NCI-H1092 (cell line): ENCODE results near the gene NUTM1.
"Not testable (repeated sequence)": the region's sequence is repeated elsewhere in the genome, so short reads cannot be mapped to it uniquely, and the experiment has no call there.

Source experiments
- DNase-seq: peaks from one replicate; lab custom pipeline; 2025; lab: John Stamatoyannopoulos, UW

The NUTM1 gene

DNA sequence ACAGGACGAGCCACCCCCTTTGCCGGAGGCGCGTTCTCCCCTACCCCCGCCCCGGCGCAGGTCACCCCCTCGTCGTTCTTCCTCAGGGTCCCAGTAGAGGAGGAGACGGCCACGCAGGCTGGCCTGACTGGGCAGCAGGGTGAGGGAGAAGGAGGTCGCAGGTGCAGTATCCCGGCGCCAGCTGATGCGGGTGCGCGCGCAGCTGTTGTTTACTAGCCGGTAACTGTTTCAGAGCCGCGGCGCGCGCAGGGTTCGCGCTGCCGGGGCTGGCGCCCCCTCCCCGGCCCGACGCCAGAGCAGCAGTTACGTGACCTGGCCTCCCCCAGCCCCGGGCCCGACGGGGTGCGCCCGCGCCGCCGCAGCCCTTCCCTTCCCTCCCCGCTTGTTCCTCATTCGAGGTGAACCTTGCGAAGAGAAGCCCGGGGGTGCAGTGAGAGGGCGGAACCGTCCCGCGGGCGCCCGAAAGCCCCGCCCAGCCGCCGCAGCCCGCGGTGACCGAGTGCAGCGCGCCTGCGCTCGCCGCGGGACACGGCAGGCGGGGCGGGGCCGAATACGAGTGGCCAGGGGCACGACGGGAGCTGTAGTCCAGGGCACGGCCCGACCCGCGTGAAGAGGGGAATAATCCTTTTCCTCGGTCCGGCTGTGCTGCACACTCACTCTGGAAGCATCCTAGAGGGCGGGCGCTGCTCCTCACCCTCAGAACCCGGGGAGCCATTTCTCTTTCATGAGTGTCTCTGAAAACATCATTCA lies 5.4 kb upstream of the NUTM1 start, which contains the start of gene SLC12A6:
Gene SLC12A6, minus strand, starts transcription at position 225 of the 750 bp plus-strand sequence. CDS start 1,101 bp downstream, outside the sequence.
- peak; percentile 56 for DNase-seq

DNA sequence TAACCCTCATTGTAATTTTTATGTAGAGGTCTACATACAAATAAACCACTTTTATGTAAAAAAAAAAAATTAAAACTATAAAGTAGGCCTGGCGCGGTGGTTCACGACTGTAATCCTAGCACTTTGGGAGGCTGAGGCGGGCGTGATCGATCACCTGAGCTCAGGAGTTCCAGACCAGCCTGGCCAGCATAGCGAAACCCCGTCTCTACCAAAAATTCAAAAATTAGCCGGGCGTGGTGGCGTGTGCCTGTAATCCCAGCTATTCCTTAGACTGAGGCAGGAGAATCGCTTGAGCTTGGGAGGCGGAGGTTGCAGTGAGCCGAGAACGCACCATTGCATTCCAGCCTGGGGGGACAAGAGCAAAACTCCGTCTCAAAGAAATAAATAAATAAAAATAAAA lies 4.8 kb upstream of the NUTM1 start:
- no peak for DNase-seq

GRCh38 chr15:34339946-34340345 lies 3.2 kb upstream of the NUTM1 start:
- DNase-seq, result no peak

DNA sequence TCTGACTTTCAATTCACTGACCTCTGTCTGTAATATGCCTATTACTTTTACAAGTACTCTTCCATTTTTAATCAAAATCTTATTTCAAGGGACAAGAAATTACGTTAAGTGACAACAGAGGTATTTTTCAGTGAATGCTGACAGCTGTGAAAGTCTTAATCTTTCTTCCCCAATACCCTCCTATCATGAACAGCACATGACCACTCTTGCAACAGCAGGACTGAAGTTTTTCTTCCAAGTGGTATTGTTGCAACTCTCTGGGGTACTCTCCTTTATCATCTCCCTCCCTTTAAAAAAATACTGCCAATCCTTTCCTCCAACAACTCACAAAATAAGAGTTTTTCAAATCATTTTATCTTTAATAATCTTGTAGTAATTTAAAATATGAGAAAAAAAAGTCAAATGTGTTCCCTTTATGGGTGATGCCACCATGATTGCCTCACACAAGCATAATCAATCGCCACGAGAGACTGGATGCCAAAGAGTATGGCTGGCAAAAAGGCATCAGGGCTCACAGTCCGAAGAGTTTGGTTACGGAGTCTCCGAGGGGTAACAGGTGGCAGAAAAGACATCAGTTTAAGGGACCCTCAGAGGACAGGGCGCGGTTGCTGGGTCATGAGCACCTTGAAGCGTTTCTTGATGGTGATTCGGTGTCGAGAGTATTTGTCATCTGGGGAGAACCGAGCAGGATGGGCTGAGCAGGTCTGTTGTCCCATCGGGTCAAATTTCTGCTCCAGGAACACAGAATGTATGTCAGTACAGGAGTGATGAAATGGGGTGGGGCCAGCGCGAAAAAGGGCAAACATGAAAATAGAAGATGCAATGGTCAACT lies 1.5 kb upstream of the NUTM1 start:
- DNase-seq, result no peak

- DNase-seq, result not testable (repeated sequence)
These were observed 840 bp upstream of the NUTM1 start for GRCh38 chr15:34342213-34342736.

DNA sequence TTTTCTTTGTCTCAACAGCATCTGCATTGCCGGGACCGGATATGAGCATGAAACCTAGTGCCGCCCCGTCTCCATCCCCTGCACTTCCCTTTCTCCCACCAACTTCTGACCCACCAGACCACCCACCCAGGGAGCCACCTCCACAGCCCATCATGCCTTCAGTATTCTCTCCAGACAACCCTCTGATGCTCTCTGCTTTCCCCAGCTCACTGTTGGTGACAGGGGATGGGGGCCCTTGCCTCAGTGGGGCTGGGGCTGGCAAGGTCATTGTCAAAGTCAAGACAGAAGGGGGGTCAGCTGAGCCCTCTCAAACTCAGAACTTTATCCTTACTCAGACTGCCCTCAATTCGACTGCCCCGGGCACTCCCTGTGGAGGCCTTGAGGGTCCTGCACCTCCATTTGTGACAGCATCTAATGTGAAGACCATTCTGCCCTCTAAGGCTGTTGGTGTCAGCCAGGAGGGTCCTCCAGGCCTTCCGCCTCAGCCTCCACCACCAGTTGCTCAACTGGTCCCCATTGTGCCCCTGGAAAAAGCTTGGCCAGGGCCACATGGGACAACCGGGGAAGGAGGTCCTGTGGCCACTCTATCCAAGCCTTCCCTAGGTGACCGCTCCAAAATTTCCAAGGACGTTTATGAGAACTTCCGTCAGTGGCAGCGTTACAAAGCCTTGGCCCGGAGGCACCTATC lies 5.0 kb downstream of the NUTM1 start:
- no peak for DNase-seq

GRCh38 chr15:34348735-34349300 lies 5.7 kb downstream of the NUTM1 start:
- DNase-seq, result no peak

- no peak for DNase-seq
These were observed 6.7 kb downstream of the NUTM1 start for GRCh38 chr15:34349769-34350168.

- not testable (repeated sequence) for DNase-seq
These were observed 9.9 kb downstream of the NUTM1 start for GRCh38 chr15:34352996-34353395.

DNA sequence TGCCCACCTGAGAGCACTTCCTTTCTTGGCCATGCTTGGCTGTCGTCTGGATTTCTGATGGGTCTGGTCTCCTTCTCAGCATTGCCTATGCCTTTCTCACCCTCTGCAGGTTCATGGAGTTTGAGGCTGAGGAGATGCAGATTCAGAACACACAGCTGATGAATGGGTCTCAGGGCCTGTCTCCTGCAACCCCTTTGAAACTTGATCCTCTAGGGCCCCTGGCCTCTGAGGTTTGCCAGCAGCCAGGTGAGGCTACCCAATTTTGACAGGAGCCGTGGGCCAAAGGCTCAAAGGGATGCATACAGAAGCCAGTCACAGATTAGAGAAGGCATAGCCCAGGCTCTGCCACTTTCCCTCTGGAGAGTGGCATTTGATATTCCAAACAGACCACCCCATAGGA lies 10.5 kb downstream of the NUTM1 start:
- DNase-seq, result no peak

DNA sequence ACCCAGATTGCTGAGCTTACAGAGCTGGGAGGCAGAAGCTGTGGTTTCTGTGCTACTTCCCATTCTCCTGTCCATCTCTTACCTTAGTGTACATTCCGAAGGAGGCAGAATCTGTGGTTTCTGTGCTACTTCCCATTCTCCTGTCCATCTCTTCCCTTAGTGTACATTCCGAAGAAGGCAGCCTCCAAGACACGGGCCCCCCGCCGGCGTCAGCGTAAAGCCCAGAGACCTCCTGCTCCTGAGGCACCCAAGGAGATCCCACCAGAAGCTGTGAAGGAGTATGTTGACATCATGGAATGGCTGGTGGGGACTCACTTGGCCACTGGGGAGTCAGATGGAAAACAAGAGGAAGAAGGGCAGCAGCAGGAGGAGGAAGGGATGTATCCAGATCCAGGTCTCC lies 11.2 kb downstream of the NUTM1 start:
- DNase-seq, result no peak

- no peak for DNase-seq
These were observed 12.1 kb downstream of the NUTM1 start for GRCh38 chr15:34355241-34355640.

DNA sequence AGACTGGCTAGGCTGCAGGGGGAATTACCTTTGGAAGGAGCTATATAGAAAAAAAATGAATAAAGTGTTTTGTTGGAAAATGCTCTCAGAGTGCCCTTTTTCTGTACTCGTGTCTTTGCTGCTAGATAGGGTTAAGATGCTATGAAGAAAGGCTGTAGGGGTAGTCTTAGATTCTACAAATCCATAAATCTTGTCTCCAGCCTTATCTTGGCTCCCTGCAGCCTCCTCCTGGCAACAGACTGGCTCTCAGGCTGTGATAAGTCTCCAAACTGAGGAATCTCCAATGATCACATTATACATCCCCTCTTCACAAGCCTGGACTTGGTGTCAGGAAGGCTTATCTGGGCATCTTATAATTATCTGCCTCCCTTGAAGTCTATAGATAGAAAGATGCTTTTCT lies 14.5 kb downstream of the NUTM1 start:
- DNase-seq, result no peak

- DNase-seq, result no peak
These were observed 15.3 kb downstream of the NUTM1 start for GRCh38 chr15:34358367-34358766.

- DNase-seq, result no peak
These were observed 15.8 kb downstream of the NUTM1 start for GRCh38 chr15:34358948-34359347.

- DNase-seq, result no peak
These were observed 16.3 kb downstream of the NUTM1 start for GRCh38 chr15:34359416-34359815.

DNA sequence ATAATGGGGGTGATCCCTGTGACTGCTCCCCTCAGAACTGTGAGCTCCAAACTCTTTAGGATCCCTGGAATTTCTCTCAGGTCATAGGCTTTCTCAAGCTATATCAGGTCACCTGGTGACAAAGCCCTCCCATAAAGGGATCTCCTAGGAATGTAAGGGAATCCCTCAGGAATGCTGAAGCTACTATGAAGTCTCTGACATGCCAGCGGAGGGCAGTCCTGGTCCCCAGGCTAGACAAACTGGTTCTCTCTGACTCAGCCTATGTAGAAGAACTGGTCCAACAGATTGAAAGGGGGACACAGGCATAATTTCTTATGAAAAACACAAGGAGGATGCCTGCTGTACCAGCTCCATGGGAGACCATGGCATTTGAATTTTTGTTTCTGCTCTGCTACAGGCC lies 17.2 kb downstream of the NUTM1 start:
- DNase-seq, result no peak

DNA sequence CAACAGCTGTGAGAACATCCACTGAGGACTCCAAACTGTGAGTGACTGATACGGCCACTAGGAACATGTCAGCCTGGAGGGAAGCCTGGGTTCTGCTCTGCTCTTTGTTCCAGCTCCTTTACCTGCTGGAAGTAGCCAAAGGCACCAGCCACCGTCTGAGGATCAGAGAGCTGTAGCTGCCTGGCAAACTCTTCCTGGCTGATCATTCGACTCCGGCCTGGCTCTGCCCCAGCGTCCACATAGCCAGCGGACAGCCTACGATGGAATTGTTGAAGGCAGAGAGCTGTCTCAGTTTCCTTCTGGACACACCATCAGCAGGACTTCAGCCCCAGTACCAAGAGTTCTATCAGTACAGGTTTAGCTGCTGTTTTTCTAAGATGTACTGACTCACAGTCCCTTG lies 18.2 kb downstream of the NUTM1 start:
- no peak for DNase-seq

DNA sequence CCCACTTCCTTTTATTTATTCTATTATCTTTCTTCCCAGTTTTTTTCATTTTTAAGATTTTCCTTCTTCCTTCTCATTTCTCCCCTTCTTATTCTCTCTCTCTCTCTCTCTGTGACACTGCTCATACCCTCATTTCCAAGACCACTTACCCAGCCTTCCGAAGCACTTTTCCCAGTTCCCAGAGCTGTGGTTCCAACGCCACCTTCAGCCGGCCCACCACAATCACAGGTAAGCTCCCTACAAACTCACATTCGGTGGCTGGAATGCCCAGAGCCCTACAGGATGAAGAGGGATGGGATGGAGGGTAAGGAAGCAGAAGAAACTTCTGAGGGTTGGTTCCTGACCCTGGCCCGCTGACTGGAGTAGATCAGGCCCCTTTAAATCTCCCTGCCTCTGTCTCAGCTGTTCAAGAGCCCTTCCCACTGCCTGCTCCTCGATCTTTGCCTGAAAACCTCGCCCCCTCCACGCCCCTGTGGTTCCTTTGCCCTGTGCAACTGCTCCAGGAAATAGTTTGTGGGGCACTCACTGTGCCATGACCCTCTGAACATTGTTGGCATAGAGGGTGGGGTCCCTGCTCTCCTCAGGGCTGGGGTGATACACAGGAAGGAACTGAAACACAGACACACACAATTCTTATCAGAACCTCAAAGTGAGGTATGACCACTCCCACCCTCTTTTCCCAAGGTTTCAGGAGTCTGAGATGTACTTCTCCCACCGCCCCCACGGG lies 19.1 kb downstream of the NUTM1 start:
- DNase-seq, result no peak

DNA sequence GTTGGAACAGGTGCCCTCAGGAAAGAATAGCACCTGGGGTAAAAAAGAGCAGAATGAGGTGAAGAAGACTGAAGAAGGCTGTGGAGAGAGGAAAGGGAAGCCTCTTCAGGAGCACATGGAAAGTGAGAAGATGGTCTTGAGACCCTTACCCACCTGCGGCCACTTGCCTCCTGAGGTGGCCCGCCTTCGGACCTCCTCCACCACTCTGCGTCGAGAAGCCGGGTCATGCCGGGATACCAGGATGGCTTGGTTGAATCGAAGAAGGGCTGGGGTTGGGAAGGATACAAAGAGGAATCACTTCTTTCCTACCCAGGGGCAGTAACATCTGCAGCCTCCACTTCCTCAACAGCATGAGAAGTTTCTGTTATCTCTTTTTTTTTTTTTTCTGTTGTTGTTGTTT lies 20.9 kb downstream of the NUTM1 start:
- DNase-seq, result no peak

- DNase-seq, result no peak
These were observed 22.1 kb downstream of the NUTM1 start for GRCh38 chr15:34365091-34365825.
